NCI-H524 treated with DMSO at 0.1 percent for 48 hours (cell line): ENCODE results near the gene RHOT2.

Experiments used
- DNase-seq: peaks from one replicate; lab custom pipeline; 2025; lab: John Stamatoyannopoulos, UW

The RHOT2 gene

DNA sequence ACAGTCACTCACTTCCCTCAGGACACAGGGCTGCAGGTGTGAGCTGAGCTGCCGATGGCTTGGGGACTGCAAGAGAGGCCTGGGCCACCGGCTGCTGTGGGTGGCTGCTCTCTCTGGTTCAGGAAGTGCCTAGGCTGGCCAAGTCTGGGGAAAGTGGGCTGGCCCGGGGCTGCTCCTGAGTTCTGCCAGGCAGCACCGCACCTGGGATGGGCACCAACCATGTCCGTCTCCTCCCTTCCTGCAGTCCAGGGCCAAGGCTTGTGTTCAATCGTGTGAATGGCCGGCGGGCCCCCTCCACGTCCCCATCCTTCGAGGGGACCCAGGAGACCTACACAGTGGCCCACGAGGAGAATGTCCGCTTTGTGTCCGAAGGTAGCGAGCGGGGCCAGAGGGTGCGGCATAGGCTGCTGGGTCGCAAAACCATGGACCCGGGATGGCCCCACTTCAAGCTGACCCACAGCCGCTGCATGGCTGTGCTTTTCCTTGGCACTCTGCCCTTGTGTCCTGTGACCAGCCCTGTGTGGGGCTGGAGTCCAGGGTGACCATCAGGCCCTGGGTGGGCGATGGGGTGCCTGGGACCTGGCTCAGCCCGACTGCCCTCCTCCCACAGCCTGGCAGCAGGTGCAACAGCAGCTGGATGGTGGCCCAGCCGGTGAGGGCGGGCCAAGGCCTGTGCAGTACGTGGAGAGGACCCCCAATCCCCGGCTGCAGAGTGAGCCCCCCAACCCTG is 20.6 kb upstream of the RHOT2 start:
- DNase-seq: no peak

DNA sequence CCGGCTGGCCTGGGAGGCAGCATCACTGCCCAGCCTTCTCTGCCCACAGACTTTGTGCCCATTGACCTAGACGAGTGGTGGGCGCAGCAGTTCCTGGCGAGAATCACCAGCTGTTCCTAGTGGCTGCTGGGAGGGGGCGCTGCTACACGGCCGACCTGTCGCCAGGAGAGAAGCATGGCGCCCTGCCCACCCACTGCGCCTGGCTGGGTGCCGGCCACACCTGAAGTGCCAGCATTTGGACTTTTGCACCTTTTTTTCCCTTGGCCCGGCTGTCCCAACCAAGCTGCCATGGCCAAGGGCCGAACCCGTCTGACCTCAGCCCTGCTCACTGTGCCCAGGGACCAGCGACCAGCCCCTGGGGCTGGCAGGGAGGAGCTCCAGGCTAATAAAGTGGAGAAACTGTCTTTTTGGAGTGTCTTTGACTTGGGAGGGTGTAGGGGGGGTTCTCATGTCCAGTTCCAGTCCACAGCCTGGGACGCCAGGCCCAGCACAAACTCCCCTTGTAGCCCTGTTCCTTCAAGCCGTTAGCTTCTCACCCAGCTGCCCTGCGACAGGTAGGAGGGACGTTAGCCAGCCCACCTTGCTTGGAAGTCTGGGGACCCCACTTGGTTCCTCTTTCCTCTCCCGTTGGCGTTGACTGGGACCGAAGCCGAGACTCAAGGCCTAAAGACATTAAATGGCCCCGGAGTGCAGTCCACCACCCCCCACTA is 19.7 kb upstream of the RHOT2 start:
- no peak for DNase-seq

DNA sequence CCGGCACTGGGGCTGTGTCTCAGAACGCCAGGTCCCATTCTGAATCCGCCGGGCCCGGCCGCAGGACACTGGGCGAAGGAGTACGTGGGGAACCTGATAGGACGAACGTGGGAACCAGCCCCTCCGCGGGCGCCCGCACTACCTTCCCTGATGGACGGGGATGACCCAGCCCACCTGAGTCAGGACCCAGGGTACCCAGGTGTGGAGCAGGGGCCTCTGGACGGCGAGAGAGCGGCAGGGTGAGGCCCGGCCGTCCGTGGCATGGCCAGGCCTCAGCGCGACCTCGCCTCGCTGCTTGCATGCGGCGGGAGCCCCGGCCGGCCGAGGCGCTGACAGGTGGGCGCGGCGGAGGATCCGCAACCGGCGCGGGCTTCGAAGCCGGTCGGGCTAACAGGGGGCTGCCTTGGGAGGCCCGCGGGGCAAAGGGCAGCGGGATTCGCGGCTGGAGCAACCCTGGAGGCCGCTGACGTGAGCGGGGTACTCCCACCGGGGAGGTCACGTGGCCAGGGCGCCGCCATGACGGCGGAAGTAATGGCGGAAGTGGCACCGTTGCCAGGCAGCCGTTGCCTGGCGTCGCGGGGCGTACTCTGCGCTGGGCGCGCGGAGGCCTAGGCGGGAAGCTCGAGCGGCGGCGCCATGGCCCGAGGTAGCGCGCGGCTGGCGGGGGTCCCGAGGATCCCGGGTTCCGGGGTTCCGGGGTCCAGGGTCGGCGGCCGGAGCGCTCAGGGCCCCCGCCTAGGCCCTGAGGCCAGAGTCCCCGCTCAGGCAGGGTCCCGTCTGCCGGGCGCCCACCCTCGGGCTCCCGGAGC is 18.9 kb upstream of the RHOT2 start, which contains the start of gene WDR90:
TSS of gene WDR90 (plus strand) at position 585 of the 809 bp plus-strand sequence. CDS start at position 637, 52 bp downstream.
- peak; percentile 51 for DNase-seq

DNA sequence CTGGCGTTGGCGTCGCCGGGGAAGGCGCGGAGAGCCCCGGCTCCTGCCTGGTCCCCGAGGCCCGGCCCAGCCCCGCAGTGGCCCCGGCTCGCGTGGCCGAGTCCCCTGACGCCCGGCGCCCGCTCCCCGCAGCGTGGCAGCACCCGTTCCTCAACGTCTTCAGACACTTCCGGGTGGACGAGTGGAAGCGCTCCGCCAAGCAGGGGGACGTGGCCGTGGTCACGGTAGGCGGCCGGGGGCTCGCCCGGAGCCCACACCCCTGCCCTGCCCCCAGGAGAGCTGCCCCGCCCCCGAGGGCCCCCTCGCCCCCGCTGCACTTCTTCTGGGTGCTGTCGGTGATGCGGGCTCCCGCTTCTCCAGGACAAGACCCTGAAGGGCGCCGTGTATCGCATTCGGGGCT is 18.3 kb upstream of the RHOT2 start:
- DNase-seq: no peak

DNA sequence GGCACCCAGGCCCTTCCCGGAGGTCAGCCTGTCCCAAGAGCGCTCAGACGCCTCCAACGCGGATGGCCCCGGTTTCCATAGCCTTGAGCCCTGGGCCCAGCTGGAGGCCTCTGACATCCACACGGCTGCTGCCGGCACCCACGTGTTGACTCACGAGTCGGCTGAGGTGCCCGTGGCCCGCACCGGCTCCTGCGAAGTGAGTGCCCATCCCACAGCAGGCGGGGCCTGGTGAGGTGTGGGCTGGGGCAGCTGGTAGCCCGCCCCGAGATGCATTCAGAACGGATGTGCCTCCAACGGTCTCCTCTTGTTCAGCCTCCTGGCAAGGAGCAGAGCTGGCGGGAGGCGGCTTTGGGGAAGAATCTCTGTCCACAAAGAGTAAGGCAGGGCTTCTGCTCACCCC is 16.1 kb upstream of the RHOT2 start:
- no peak for DNase-seq

DNA sequence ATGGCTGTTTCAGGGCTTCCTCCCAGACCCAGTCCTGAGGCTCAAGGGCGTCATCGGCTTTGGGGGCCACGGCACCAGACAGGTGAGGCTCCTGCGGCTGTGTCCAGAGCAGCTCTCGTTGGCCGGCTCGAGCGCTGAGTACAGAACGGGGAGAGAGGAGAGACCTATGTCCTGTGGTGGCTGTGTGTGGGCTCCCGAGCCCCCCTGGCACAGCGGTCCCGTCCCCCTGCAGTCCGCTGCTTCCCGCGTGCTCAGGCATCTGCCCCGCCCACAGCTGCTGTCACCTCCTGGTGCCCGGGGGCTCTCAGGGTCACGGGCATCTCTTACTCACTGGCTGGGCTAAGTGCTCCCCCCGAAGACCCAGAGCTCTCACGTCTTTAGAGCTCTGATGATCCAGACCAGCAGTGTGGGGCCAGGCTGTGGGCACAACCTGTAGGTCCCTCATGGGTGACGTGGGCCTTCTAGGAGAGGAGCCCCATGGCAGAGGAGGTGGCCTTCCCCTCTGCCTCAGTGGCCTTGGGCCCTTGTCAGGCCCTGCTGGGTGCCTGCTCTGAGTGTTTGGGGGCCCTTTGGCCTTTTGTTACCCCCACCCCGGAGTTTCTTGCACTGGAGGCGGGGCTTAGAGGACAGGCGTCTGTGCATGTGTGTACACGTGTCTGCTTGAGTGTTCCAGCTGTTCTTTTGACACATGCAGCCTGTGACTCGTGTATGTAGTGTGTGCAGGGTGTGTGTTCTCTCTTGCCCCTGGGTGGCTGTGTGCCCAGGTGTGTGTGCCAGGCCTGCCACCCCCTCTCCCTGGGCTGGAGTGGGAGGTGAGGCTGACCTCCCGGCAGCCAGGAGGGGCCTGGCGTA is 15.3 kb upstream of the RHOT2 start:
- DNase-seq: no peak

DNA sequence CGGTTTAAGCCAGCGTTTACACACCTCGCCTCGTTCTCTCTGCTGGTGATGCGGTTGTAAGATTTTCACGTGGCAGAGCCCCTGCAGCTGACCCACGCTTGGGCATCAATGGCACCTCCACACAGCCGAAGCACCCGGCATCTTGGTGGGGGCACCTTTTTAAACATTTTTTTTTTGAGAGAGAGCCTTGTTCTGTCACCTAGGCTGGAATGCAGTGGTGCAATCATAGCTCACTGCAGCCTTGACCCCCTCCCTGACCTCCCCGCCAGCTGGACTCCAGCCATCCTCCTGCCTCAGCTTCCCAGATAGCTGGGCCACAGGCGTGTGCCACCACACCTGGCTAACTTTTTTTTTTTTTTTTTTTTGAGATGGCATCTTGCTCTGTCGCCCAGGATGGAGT is 13.9 kb upstream of the RHOT2 start:
- no peak for DNase-seq

DNA sequence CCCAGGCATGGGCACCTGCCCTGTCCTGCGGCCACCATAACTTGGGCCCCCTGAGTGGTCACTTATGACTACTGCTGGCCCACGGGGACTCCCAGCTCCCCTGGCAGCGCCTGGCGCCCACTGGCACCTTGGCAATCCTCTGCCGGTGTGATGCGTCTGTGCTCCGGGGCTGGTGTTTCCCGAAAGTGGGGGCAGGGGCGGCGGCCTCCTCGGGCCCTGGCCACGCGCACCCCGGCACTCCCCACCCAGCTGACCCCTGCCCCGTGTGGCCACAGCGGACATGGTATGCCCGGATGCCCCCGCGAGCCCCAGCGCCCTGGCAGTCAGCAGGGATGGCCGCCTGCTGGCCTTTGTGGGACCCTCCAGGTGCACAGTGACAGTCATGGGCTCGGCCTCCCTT is 10.4 kb upstream of the RHOT2 start:
- DNase-seq: no peak

DNA sequence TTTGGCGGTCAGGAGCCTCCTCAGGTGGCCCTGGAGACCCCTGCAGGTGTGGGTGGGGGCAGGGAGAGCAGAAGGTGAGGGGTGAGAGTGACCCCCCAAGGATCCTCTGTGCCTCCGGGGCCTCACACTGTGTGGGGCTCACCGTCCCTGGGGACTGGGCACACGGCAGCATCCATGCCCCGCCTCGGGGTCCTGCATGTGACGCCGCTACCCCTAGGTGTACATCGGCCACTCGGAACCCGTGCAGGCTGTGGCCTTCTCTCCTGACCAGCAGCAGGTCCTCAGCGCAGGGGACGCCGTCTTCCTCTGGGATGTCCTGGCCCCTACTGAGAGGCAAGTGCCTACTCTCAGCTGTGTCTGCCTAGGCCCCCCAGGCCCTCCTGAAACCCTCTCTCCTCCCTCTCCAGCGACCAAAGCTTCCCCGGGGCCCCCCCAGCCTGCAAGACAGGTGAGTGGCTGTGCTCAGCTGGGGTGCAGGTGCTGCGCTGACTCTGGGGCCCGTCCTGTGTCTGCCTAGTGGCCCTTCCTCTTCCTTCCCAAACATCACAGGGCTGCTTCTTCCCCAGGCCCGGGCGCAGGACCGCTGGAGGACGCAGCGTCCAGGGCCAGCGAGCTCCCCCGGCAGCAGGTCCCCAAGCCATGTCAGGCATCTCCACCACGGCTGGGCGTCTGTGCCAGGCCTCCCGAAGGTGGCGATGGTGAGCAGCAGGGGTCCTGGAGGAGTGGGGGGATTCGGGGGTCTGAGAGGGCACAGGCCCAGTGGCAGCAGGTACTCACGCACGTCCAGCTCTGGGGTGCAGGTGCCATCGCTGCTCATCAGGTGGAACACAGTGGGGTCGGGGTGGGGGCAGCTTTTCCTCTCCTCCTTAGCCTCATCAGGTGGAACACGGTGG is 9.0 kb upstream of the RHOT2 start:
- DNase-seq: no peak

DNA sequence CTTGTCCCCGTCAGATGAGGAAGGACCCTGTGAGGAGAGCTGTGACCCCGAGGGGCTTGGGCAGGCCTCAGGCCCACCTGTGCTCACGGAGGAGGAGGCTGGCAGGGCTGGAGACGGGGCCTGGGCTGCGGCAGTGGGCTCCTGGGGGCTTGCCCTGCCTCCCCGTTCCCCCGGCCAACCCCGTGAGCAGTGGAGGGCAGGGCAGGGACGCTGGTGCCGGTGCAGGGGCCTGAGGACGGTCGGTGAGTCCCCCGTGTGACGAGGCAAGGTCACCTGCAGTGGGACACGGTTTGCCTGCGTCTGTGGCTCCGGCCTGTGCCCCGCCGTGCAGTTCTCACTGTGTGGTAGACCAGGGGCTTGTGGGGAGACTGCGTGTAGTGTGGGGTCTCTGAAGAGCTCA is 8.3 kb upstream of the RHOT2 start:
- no peak for DNase-seq

DNA sequence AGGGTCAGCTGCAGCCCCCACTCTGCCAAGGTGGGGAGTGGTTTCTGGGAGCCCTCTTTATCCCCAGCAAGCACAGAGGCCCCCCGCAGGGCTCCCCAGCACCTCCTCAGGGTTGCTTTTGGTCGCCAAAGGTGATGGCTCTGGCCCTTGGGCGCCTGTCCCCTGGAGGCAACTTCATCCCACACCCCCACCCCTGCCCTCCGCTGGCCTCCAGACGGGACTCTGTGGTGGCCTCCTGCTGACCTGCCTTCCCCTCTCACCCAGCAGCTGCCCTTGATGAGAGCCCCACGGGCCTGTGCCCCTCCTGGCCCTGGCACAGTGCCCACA is 7.8 kb upstream of the RHOT2 start:
- DNase-seq: no peak

DNA sequence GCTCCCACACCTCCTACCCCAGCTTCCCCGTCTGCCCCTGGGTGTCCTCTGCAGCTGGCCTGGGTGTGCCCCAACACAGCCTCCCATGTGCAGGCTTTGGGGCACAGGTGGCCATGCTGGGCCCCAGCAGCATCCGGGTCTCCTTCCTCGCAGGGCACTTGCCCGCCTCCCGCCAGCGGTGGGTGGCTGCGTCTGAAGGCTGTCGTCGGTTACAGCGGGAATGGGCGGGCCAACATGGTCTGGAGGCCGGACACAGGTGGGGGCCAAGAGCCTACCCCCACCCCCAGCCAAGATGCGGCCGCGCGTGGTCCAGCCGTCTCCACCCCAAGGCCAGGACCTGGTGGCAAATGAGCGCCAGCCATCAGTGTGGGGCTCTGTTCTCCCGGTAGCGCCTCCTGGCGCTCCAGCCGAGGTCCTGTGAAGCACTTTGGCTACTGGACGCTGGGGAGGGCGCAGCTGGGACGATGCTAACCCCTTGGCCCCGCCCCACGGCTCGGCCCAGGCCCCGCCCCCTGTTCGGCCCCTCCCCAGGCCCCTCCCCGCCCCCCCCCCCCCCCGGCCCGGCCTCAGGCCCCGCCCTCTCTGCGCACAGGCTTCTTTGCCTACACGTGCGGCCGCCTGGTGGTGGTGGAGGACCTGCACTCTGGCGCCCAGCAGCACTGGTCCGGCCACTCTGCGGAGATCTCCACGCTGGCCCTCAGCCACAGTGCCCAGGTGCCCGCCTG is 7.3 kb upstream of the RHOT2 start:
- DNase-seq: no peak

DNA sequence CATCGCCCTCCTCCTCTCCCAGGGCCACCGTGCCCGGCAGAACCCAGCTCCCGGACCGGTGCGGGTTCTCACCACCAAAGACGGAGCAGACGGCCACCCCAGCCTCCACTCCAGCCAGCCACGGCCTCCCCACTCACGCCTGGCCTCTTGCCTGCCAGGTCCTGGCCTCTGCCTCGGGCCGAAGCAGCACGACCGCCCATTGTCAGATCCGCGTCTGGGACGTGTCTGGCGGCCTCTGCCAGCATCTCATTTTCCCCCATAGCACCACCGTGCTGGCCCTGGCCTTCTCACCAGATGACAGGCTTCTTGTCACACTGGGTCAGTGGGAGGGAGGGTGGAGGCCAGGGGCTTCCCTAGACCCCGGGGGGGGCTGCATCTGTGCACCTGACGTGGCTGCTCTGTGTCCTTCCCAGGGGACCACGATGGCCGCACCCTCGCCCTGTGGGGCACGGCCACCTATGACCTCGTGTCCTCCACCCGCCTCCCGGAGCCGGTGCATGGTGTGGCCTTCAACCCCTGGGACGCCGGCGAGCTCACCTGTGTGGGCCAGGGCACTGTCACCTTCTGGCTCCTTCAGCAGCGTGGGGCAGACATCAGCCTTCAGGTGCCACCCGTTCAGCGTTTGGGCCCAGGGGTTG is 6.6 kb upstream of the RHOT2 start:
- no peak for DNase-seq

DNA sequence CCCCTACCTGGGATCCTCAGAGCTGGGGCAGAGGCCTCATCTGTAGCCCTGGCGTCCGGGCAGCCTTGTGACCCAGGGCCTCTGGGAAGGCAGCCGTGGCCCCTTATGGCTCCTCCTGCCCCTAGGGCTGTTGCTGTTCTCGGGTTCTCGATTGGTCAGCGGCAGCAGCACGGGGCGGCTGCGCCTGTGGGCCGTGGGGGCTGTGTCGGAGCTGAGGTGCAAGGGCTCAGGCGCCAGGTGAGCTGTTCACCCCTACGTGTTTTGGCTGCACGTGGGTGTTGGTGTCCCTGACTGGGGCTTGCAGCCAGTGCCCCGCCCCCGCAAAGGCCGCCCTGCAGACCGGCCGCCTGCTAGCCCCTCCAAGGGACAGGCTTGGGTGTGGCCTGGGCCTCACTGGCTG is 5.8 kb upstream of the RHOT2 start:
- DNase-seq: no peak

DNA sequence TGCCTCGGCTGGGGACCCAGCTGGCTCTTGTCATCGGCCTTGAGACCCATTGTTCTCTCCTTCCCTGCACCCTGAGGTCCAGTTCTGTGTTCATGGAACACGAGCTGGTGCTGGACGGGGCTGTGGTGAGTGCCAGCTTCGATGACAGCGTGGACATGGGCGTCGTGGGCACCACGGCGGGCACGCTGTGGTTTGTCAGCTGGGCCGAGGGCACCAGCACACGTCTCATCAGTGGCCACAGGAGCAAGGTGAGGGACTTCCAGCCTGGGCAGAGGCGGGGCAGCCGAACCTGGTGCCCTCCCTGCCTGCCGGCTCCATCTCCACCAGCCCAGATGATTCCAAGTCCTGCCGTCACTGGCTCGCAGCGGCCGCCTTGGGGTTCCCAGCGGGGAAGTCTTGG is 5.3 kb upstream of the RHOT2 start:
- no peak for DNase-seq

DNA sequence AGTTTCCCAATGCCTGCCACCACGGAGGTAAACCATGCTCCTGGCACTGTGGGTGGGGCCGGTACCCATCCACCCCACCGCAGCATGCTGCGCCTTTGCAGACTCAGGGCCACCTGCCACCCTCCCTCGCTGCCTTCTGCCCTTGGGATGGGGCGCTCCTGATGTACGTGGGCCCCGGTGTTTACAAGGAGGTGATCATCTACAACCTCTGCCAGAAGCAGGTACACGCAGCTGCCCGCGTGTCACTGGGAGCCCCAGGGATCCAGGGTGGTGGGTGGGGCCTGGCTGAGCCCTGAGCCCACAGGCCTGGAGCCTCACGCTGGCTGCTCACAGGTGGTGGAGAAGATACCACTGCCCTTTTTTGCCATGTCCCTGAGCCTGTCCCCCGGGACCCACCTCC is 1.4 kb upstream of the RHOT2 start:
- DNase-seq: no peak

DNA sequence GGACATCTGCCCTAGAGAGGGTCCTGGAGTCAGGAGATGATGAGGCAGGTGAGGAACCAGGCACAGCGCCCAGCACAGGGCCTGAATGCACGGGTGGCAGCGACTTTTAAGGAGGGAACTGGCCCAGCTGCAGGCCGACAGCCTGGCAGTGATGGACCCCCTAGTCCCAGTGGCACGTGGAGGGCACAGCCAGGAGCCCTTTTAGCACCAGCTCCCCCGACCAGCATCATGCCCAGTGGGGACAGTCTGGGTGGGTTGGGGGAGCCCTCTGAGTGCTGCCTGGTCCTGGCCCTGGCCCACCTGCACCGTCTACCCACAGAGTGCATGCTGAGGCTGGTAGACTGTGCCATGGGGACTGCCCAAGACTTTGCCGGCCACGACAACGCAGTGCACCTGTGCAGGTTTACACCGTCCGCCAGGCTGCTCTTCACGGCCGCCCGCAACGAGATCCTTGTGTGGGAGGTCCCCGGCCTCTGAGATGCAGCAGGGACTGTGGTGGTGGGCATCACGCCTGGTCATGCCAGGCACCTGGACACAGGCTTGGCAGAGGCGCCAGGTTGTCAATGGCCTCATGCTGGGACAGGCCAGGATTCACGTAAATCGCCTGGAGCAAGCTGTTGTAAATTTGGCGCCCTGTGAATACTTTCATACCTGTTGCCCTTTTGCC is 686 bp upstream of the RHOT2 start:
- DNase-seq: no peak

DNA sequence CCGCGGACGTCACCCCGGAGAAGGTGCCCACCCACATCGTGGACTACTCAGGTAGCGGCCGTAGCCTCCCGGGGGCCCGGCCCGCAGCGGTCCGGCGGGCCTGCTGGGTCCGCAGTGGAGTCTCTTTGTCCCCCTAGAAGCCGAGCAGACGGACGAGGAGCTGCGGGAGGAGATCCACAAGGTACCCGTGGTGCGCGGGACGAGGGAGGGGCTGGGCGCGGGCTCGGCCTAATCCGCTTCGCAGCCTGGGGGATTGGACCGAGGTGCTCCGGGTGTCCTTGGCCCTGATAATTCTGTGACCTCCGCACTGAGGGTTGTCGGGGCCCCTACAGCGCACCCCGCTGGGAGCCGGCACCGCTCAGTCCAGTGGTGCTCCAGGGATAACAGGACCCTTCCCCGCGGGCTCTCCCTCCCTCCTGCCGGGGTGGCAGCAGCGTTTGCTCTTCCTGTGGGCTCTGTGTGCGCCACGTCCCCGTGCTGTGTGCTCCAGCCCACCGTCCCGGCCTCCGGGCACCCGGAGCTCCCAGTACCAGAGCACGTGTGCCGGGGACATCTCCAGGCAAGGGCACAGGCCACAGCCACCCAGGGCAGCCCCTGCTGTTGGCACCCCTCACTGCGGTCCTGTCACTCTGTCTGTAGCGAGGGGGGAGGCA is 713 bp downstream of the RHOT2 start:
- no peak for DNase-seq

DNA sequence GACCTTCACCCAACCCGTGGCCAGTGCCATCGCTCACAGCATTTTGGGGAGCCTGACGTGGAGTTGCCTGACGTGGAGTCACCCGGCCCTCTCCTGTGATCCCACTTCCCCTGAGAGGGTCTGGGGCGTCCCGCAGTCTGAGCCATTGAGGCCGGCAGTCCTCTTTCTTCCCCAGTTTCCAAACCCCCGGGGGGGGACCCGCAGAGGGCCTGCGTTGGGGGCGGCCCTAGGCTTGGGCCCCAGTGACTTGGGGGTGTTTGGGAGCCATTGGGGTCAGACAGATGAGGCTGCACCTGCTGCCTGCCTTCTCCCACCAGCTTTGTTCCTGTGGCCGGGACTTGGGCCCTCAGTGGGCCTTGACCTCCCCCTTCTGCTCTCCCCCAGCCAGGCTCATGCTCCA is 1.7 kb downstream of the RHOT2 start:
- DNase-seq: no peak
